Measurements from ENCODE around the gene GPD1.

DNA sequence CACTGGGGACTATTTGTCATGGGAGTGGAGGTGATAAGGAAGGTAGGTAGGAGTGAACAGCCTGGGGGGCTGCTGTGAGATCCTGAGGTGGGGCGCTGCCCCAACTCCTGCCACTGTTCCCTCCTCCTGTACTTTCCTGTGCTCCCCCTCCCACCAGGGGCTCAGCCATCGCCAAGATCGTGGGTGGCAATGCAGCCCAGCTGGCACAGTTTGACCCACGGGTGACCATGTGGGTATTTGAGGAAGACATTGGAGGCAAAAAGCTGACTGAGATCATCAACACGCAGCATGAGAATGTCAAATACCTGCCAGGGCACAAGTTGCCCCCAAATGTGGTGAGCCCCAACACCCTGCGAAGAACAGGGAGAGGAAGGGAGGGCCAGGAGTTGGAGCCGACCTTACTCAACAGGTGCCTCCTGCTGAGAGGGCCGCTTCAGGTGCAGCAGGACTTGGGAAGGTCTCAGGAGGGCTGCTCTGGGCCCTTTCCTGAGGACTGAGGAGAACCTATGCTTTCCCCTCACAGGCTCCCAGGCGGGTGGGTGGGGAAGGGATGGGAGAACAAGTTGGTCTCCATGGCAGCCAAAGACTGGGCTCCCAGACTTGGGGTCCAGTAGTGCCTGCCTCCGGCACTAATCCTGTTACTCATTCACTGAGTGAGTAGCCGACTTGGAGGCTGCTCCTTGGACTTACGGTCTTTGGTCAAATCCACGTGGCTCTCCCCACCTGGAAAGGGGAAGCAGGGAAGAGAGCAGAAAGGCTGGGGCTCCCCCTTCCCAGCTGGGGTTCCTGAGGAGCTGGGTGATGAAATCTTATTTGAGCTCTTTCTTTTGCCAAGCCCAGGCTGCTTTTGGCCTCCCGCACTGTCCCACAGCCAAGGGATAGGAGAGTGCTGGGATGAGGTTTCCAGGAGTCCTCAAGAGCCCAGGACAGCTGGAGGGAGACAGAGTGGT, 884 bp downstream of the GPD1 start:
- no peak for TF ChIP-seq POLR2A (IDR thresholded peaks at IDR 0.05)
- TF ChIP-seq, protein P1, sequence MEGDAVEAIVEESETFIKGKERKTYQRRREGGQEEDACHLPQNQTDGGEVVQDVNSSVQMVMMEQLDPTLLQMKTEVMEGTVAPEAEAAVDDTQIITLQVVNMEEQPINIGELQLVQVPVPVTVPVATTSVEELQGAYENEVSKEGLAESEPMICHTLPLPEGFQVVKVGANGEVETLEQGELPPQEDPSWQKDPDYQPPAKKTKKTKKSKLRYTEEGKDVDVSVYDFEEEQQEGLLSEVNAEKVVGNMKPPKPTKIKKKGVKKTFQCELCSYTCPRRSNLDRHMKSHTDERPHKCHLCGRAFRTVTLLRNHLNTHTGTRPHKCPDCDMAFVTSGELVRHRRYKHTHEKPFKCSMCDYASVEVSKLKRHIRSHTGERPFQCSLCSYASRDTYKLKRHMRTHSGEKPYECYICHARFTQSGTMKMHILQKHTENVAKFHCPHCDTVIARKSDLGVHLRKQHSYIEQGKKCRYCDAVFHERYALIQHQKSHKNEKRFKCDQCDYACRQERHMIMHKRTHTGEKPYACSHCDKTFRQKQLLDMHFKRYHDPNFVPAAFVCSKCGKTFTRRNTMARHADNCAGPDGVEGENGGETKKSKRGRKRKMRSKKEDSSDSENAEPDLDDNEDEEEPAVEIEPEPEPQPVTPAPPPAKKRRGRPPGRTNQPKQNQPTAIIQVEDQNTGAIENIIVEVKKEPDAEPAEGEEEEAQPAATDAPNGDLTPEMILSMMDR (IDR thresholded peaks at IDR 0.05): no peak
- TF ChIP-seq EP300 (IDR thresholded peaks at IDR 0.05): no peak

Measured in tibial nerve (tissue), 4 donors.